ENCODE data around the gene KAT6B. TPM values are rescaled to one million over a fixed set of nuclear protein-coding genes. Genes with fewer than 3 reads are reported as not detected.
A peak's percentile ranks its signal among the peaks of the same experiment; 100 is the strongest.
"Not testable (repeated sequence)": the region's sequence is repeated elsewhere in the genome, so short reads cannot be mapped to it uniquely, and the experiment has no call there.

The KAT6B gene
- 25.4 and 26.3 TPM in 2 replicates for total RNA-seq

- H3K4me3 ChIP-seq (ENCODE audit: low read depth, low read length), result peak within 1 kb of the TSS; percentile 79
- peak; percentile 100 for DNase-seq (ENCODE audit: low read depth)
- no peak for TF ChIP-seq CTCF (IDR thresholded peaks at IDR 0.05; ENCODE audit: insufficient read depth, low read depth, low read length)
Measured at GRCh38 chr10:74826142-74827044, at the start of gene KAT6B. TSS of gene KAT6B (plus strand) at chr10:74826600. CDS start at chr10:74842858, 16,258 bp downstream.

- TF ChIP-seq CTCF (IDR thresholded peaks at IDR 0.05; ENCODE audit: insufficient read depth, low read depth, low read length), result no peak
- DNase-seq (ENCODE audit: low read depth), result no peak
- no peak overlapping the region for H3K4me3 ChIP-seq (ENCODE audit: low read depth, low read length)
Measured at GRCh38 chr10:74778436-74779094, 47.8 kb upstream of the KAT6B start.

GRCh38 chr10:74781870-74782269 is 44.5 kb upstream of the KAT6B start:
- not testable (repeated sequence) for DNase-seq (ENCODE audit: low read depth); H3K4me3 ChIP-seq (ENCODE audit: low read depth, low read length)

GRCh38 chr10:74784462-74784861 is 41.9 kb upstream of the KAT6B start:
- no peak for TF ChIP-seq CTCF (IDR thresholded peaks at IDR 0.05; ENCODE audit: insufficient read depth, low read depth, low read length)
- no peak for DNase-seq (ENCODE audit: low read depth)
- no peak overlapping the region for H3K4me3 ChIP-seq (ENCODE audit: low read depth, low read length)

GRCh38 chr10:74786126-74786525 is 40.3 kb upstream of the KAT6B start:
- TF ChIP-seq CTCF (IDR thresholded peaks at IDR 0.05; ENCODE audit: insufficient read depth, low read depth, low read length), result no peak
- DNase-seq (ENCODE audit: low read depth), result no peak
- no peak overlapping the region for H3K4me3 ChIP-seq (ENCODE audit: low read depth, low read length)

GRCh38 chr10:74787457-74787856 is 38.9 kb upstream of the KAT6B start:
- no peak for DNase-seq (ENCODE audit: low read depth)
- TF ChIP-seq CTCF (IDR thresholded peaks at IDR 0.05; ENCODE audit: insufficient read depth, low read depth, low read length), result no peak
- no peak overlapping the region for H3K4me3 ChIP-seq (ENCODE audit: low read depth, low read length)

- not testable (repeated sequence) for H3K4me3 ChIP-seq (ENCODE audit: low read depth, low read length)
Measured at GRCh38 chr10:74791979-74792378, 34.4 kb upstream of the KAT6B start.

More at GRCh38 chr10:74791979-74792378, 34.4 kb upstream of the KAT6B start:
- not testable (repeated sequence) for DNase-seq (ENCODE audit: low read depth)
